ENCODE measurements around the gene SLC35E4. TPM values are rescaled to one million over a fixed set of nuclear protein-coding genes. Genes with fewer than 3 reads are reported as not detected.
A peak's percentile ranks its signal among the peaks of the same experiment; 100 is the strongest.

The SLC35E4 gene
- total and polyA plus RNA-seq, 9 of the 15 experiments (the other 6 are each of a cell fraction or from before 2014, with no cell fraction given) = 0.06 to 2.3 (median 0.86) TPM; not detected in 1

- Histone ChIP-seq H3K9me1 (ENCODE audit: control insufficient read depth, insufficient read depth, low read length) (no peaks in the 10 kb centered on the region), H4K20me1 (replicated peaks; ENCODE audit: control insufficient read depth, insufficient read depth, low read length) (no peaks in the 10 kb centered on the region), H3K4me1 (replicated peaks in 1 of 2; ENCODE audit: control insufficient read depth in 2 of 2, insufficient read depth in 2 of 2, low read length in 2 of 2) (peaks cover 15 to 18% of the 10 kb centered on the region in 2 experiments; a peak in 4 of 5 replicates), H3K79me2 (ENCODE audit: control insufficient read depth, insufficient read depth, low read length) (no peaks in the 10 kb centered on the region), H3K27me3 (ENCODE audit: control insufficient read depth in 2 of 2, insufficient read depth in 2 of 2, low read length in 2 of 2) (no peaks in the 10 kb centered on the region), H3K9ac (ENCODE audit: insufficient read depth in 1 of 2, low read depth in 2 of 2, low read length in 2 of 2) (no peak overlapping the region), H3K36me3 (ENCODE audit: control insufficient read depth, insufficient read depth, low read length) (no peaks in the 10 kb centered on the region), H3K4me2 (ENCODE audit: insufficient read depth, low read length) (no peak overlapping the region; the same call in 1 of the 2 replicates), H3K27ac (ENCODE audit: extremely low read depth, low read depth, low read length) (no peak overlapping the region; the same call in 2 of the 3 replicates), H3K9me3 (replicated peaks; ENCODE audit: control insufficient read depth, insufficient read depth, low read depth, low read length) (no peaks in the 10 kb centered on the region), H3K4me3 (no peak overlapping the region), H2AFZ (ENCODE audit: low read depth, low read length) (peak overlapping the region; percentile 44; the same call in 1 of the 2 replicates)
- WGBS (ENCODE audit: insufficient coverage, low coverage, missing lambda C conversion rate) = 24% methylated on average over 6 of the region's 6 CpGs
- DNase-seq (ENCODE audit: extremely low read depth in 1 of 4, low spot score in 3 of 4) (peak in 2 of 4 experiments; percentile 33 to 51), FAIRE-seq (peak; percentile 80), ATAC-seq (peak; percentile 80)
- TF ChIP-seq ZKSCAN3 (CRISPR knock-in tag; IDR thresholded peaks at IDR 0.05) (no peak), TCF3 (CRISPR knock-in tag; IDR thresholded peaks at IDR 0.05) (peak; percentile 59), ARID1B (IDR thresholded peaks at IDR 0.05) (0 out of 2 replicates have a peak, but pooled peaks have one; percentile 31), ZSCAN29 (IDR thresholded peaks at IDR 0.05) (no peak), ZNF507 (tag; conservative IDR thresholded peaks at IDR 0.05) (no peak), CBX5 (IDR thresholded peaks at IDR 0.05; ENCODE audit: borderline replicate concordance, low read depth) (no peak), KLF13 (tag; IDR thresholded peaks at IDR 0.05; ENCODE audit: borderline replicate concordance, low read depth) (no peak), SRSF9 (IDR thresholded peaks at IDR 0.05; ENCODE audit: borderline replicate concordance, low read depth, low read length) (no peak), ZEB2 (IDR thresholded peaks at IDR 0.05) (0 out of 2 replicates have a peak, but pooled peaks have one; percentile 15), POLR2G (IDR thresholded peaks at IDR 0.05; ENCODE audit: low read depth, low read length) (no peak), TAL1 (IDR thresholded peaks at IDR 0.05) (peak; percentile 28; the same call in 1 of the 2 replicates), CBFA2T3 (IDR thresholded peaks at IDR 0.05) (peak; percentile 72), ZNF217 (CRISPR knock-in tag; IDR thresholded peaks at IDR 0.05) (no peak), TEAD4 (IDR thresholded peaks at IDR 0.05; ENCODE audit: low read length) (0 out of 2 replicates have a peak, but pooled peaks have one; percentile 8), TEAD4 (CRISPR knock-in tag; IDR thresholded peaks at IDR 0.05; ENCODE audit: borderline replicate concordance) (no peak), MLX (CRISPR knock-in tag; conservative IDR thresholded peaks at IDR 0.05) (no peak), UBTF (IDR thresholded peaks at IDR 0.05; ENCODE audit: borderline replicate concordance in 1 of 2, low read depth in 2 of 2, low read length in 2 of 2) (no peak), ATF4 (CRISPR knock-in tag; IDR thresholded peaks at IDR 0.05) (no peak), ZNF77 (CRISPR knock-in tag; IDR thresholded peaks at IDR 0.05) (no peak)
- intact Hi-C loops (cut with micrococcal nuclease) = no loop called here
- POLR2A ChIA-PET = interaction anchor here (2.1 kb wide), 1 partner anchor 10 kb away, joined by 5 read pairs; no protein-coding TSS in a partner anchor
- CTCF ChIA-PET (ENCODE audit: low intra/inter-chr PET ratio) = no interaction called here
- no TSS peak for BruUV-seq (replicated peaks)
- in situ Hi-C loops (cut with MboI) = no loop called here
Observed at GRCh38 chr22:30674482-30674881, 38.9 kb downstream of the SLC35E4 start.
